Stimulated activated CD4-positive, alpha-beta T cell treated with anti-CD3 and anti-CD28 coated beads, TNF-alpha, amount 100 ng/mL, for 24 hours (primary cell): ENCODE data around the gene GP1BA.

Experiments used
- DNase-seq, 3 experiments: peaks; one replicate each; pipeline ENCODE4 v3.0.0-alpha.2; 2020; ENCODE audit warnings: low read depth in 3 of 3

GP1BA gene

DNA sequence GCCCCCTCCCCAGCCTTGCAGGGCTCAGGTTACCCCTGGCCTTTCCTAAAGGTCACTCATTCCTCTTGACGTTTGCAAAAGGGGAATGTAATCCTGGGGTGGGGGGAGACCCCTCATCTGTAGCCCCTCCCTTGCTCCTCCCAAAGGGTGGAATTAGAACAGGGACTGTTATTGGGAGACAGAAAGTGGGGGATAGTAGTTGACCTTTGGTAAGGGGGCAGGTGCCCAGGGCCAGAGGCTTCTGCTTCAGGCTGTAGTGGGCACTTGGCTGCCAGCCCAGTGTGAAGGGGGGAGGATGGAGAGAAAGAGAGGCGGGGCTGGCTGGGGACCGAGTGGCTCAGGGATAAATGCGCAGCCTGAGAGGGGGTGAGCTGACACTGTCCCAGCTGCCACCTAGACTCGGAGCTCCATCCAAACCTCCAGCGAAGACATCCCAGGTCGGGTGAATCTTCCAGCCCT, 18.7 kb downstream of the GP1BA start, which contains the start of gene ENO3:
TSS of gene ENO3 (plus strand) at position 374 of the 459 bp plus-strand sequence. CDS start 711 bp downstream, outside the sequence.
- no peak for DNase-seq

DNA sequence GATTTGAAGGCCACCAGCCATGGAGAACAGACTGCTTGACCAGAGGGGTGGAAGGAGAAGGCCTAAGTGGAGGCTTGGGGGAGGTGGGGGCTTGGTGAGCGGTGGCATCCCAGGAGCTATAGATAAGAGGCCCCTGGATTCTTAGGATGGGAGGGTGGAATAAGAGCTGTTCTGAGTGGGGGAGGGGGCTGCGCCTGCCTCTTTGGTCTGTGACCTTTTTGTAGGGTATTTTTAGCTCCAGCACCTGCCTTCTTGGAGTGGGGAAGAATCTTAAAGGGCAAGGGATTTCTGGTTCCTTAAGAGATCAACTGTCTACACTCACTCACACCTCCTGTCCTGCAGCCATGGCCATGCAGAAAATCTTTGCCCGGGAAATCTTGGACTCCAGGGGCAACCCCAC, 19.4 kb downstream of the GP1BA start:
- DNase-seq: no peak

DNA sequence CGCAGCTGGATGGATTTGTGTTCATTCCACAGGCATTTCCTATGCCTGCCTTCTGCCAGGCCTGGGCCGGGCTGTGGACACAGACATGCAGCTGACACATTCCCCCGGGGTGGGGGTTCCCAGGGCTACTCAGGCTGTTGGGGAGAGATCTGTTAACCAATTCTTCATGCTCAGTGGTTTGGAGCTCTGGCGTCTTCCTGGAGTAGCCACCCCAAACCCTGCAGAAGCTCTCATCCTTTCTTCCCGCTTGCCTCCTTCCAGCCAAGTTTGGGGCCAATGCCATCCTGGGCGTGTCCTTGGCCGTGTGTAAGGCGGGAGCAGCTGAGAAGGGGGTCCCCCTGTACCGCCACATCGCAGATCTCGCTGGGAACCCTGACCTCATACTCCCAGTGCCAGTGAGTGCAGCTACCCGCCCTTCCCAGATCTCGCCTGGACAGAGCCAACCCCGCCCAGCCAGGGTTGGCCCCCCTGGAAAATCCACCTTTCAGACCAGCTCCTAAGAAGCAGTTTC, 21.4 kb downstream of the GP1BA start:
- no peak for DNase-seq

DNA sequence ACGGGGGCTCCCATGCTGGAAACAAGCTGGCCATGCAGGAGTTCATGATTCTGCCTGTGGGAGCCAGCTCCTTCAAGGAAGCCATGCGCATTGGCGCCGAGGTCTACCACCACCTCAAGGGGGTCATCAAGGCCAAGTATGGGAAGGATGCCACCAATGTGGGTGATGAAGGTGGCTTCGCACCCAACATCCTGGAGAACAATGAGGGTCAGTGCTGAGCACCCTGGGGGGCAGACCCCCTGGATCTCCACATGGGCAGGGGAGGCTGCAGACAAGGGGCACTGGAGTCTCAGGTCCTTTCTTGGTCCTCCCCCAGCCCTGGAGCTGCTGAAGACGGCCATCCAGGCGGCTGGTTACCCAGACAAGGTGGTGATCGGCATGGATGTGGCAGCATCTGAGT, 23.0 kb downstream of the GP1BA start:
- DNase-seq: no peak

DNA sequence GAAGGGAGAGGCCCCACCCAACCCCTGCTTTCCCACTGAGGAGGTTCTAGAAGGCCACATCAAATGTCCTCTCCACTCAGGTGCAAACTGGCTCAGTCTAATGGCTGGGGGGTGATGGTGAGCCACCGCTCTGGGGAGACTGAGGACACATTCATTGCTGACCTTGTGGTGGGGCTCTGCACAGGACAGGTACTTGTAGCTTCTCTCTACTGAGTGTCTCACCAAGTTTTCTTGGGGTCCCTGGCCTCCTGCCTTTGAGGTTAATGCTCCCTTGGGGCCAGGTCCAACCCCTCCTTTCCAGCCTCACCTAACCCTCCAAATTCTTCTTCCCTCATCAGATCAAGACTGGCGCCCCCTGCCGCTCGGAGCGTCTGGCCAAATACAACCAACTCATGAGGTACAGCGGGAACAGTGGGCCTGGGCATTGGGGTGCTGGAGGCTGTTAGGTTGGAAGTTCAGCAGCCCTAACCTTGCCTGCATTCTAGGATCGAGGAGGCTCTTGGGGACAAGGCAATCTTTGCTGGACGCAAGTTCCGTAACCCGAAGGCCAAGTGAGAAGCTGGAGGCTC, 24.5 kb downstream of the GP1BA start:
- DNase-seq: peak in 1 of 3 experiments; percentile 59

DNA sequence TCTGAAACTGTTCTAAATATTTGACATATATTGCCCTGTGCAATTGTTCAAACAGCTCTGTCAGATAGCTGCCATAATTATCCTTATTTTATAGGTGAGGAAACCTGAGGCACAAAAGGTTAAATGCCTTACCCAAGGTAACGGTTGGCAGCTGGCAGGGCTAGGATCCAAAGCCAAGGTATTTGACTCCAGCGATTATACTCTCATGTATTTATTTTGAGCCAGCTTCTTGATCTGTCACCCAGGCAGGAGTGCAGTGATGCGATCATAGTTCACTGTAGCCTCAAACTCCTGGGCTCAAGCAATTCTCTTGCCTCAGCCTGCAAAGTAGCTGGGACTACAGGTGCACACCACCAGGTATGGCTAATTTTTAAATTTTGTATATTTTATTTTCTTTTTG, 26.0 kb downstream of the GP1BA start:
- DNase-seq: no peak

DNA sequence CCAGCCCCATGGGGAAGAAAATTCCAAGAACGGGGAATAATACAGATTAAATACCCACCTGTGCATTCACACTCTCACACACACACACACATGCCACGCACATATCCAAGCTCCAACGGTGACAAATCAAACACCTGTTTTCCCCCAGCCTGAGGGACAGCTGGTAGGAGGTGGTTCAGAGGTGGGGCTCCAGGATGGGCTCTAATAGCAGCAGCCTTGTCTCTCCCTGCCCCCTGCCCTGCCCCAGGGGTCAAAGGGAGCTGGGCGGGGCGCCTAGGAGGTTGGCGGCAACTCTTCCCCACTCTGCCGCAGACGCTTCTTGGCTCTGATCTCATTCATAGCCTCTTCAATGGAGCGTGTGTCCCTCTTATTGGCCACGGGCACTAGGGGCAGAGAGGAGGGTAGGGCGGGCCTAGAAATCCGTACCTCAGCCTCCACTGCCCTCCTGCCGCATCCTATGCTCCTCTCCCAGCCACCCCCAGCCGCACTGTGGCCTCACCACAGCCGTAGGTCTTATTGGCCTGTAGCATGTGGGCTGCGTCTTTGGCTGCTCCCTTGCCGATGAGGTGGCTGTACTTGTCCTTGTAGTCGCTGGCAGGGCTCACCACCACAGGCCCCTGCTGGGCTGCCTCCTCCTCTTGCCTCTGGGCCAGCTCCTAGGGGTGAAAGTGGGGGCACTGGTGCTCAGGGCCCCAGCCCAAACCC, 27.3 kb downstream of the GP1BA start:
- DNase-seq: no peak

DNA sequence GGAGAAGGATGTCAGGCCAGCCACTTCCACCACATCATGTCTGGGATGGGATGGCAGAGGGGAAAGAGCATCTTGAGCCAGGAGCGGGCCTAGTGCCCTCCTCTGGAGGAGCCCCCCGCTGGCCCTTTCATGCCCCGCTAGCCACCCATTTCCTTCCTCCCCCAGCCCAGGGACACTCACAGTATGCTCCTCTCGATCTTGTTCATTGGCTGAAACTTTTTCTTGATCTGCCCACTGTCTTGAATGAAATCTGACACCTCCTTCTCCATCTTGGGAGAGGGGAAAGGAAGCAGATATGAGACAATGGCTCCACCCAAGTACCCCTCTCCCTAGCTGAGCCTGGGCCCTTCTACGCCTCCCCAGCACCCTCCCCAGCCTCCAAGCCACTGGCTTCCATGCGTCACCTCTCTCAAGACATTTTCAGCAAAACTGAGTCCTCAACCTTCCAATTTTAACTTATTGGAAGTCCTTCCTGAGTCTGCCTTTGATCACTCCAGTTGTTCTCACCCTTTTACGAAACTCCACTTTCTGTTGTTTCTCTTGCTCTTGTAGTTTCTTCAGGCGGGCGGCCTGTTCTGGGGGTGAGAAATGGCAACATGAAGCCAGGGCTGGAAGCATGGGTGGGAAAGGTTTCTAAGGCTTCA, 28.3 kb downstream of the GP1BA start:
- no peak for DNase-seq

DNA sequence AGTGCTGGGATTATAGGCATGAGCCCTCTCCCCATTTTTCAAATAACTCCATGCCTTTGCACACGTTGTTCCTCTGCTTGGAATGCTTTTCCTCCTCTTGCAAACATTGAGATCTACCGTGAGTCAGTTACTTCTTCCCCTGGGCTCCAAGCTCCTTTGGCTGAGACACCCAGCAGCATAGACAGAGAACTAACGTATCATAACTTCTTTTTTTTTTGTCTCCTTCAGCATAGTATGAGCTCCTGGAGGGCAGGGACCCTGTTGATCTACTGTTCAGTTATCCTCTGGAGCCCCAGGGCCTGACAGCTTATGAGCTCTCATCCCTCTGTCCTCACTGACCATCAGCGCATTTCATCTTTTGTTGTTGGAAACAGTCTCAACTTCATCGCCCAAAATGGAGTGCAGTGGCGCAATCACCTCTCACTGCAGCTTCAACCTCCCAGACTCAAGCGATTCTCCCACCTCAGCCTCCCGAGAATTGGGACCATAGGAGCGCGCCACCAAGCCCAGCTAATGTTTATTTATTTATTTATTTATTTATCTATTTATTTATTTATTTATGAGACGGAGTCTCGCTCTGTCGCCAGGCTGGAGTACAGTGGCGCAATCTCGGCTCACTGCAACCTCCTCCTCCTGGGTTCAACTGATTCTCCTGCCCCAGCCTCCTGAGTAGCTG, 33.4 kb downstream of the GP1BA start:
- DNase-seq: no peak

DNA sequence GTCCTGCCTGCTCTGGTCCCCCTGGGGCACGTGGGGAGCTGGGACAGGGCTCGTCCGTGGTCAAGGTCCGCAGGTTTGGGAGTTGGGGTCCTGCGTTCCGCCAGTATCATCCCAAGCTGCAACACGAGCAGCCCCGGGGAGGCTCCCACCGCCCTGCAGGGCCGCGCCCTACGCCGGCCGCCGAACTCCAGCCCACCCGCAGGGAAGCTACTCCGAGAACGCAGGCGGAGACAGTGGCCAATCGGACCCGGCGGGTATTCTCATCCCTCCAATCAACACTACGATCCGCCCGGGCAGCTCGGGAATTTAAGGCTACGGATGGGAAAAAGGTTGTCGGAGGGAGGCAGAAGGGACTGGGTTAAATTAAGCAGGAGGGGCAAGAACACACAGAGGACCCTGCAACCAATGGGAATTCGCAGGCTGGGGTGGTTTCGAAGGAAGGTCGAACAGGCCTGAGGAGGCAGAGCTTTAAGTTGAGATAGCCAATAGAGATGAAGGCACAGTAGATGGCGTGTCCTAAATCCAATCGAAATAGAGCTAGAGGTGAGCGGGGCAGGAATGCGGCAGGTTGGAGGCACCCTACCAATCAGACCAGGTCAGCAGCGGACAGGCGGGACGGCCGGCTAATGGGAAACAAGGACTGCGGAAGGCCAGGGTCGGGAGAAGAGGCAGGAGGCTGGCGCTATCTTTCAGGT, 34.9 kb downstream of the GP1BA start:
- peak; percentile 85 to 95 (median 92) for DNase-seq

DNA sequence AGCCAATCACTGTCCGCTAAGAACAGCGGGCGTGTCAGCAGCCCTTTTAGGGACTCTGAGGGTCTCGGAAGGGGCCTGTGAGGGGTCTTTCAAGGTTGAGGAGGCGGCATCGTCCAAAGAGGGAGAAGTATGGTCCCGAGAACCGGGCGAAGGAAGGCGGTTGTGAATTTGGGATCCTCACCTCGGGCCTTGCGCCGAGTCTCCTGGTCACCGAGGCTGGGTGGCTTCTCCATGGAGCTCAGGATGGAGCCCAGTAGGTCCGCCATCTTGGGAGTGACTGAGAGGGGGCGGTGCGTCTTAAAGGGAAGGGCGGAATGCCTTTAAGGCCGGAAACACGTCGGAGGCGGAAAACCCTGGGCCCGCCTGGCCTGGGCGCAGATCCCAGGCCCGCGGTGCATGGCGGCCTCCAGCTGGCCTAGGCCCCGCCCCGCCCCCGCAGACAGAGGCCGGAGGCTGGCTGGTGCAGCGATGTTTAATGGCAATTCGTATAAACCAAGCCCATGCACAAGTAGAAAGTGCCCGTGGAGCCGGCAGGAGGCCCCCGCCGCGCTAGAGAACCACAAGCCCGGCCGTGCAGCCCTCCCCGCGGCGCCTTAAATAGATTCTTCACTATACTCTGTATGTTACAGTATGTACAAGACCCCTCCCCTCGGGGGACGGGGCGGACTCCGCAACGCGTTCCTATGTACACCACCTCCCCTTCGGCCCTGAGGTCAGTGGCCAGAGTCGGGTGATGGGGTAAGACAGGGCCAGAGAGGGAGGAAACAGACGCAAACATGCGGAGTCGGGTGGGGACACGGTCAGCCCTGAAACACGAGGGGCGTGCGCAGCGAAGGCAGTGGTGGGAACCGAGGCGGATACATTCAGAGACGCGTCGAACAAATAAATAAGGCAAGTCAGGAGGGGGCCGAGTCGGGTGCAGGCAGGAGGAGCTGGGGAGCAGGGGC, 35.7 kb downstream of the GP1BA start, which contains the start of gene SPAG7:
TSS of gene SPAG7 (minus strand) at position 279 of the 947 bp plus-strand sequence. CDS start at position 266, 13 bp downstream.
- DNase-seq: peak; percentile 85 to 92 (median 89)

DNA sequence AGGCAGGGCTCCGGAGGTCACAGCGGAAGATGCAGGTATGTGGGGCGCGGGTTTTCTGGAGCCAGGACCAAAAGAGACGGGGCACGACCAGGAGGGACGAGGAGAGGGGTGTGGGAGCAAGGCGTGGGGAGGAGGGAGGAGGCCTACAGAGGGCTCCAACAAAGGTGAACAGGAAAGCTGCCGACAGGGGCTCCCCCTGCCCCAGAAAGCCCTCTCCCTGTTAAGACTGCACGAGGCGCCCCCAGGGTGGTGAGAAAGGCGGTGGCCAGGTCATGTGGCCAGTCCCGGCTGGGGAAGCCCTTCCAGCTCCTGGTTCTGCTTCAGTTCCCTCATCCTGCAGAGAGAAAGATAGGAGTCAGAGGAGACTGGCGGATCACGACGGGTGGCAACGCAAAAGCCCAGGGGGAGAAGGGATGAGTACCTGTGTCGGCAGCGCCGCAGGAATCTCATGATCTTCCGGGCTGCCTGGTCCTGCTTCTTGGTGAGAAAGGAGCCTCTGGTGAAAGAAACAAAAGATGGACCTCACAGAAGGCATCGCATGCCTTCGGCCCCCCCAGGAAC, 36.5 kb downstream of the GP1BA start:
- peak in 1 of 3 experiments; percentile 35 for DNase-seq

DNA sequence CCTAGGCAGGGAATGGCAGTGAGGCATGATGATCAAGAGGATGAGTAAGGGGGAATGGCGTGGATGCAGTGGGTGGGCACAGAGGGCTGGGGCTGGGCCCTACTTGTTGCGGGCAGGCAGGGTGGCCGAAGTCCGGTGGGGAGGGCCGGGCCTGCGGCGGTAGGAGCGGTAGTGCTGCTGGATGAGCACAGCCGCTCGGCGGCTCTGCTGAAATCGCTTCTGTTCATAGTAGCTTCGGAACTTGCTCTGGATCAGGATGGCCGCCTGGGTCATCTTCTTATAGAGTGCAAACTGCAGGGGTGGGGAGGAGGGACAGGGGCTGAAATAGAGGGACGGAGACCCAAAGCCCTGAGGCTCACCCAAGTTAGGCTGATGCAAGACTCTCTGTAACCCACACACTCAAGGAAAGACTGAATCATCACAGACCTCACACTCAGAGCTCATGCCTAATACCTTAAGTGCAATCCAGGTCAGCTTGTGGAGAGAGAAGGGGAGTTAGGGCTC, 37.0 kb downstream of the GP1BA start:
- DNase-seq: peak in 1 of 3 experiments; percentile 42

DNA sequence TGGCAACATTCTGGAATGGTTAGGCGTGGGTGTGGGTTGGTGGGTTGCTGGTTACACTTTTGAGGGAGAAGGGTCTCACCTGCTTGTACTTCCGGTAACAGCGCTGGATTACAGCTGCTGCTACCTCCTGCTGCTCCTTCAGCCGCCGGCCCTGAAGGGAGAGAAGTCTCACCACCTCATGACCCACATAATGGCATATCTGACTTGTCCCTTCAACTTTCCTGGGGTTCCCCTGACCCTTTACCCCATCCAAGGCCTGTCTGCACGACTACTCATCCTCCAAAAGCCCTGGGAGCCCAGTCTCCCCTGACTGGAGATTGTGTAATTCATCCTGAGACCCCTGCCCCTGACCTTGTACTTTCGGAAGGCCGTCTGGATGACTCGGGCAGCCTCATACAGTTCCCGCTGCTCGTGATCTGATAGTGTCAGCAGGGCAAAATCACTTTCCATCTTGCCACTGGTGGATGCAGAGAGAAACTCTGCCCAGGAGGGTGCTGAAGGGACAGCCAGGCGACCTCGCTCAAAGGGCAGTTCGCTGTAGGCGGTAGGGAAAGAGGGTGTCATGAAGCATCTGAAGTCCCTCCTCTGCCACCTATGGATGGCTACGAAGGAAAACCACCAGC, 37.6 kb downstream of the GP1BA start:
- peak in 1 of 3 experiments; percentile 40 for DNase-seq

DNA sequence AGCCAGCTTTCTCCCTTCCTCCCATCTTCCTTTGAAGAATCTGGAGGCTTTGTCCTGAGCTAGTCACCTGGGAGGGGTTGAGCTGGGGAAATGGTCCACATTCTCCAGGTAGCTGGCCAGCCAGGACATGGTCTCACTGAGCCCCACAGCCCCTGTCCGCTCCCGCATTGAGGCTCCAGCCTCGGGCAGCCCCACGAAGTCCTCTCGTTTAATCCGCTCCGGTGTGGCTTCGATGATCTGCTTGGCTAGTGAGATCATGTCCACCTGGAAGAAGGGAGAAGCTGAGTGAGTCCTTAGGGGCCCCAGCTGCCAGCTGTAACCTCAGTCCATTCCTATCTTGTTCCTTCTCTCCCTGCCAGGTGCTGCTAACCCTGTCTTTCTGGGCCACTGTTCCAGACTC, 38.2 kb downstream of the GP1BA start:
- DNase-seq: no peak

DNA sequence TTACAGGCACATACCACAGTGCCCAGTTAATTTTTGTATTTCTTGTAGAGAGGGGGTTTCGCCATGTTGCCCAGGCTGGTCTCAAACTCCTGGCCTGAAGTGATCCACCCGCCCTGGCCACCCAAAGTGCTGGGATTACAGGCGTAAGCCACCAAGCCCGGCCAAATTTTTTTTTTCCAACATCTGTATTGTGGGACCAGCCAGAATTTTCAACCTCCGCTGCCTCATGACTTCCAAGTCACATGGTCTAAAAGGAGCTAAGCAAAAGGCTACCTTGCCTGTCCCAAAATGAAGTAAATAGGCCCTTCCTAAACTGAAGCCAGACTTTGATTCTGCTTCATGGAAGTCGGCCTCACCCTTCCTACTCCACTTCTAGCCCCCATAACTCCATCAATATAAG, 39.7 kb downstream of the GP1BA start:
- DNase-seq: no peak

DNA sequence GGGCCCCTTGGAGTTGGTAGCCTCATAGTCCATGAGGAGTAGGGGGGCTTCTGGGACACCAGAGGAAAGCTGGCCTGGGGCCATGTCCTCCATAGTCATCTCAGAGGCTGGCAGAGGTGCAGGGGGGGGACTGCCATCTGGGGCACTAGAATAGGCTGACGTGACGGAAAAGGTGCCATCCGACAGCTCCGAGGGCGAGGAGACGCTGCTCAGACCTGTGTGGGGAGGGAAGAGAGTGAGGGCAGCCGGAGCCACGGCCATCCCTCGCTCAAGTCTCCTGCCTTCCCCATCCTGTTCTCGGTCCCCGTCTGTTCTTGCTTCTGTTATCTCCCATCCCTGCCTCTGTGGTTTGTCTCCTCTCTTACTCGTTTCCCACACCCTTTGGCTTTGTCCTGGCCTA, 40.2 kb downstream of the GP1BA start:
- no peak for DNase-seq

DNA sequence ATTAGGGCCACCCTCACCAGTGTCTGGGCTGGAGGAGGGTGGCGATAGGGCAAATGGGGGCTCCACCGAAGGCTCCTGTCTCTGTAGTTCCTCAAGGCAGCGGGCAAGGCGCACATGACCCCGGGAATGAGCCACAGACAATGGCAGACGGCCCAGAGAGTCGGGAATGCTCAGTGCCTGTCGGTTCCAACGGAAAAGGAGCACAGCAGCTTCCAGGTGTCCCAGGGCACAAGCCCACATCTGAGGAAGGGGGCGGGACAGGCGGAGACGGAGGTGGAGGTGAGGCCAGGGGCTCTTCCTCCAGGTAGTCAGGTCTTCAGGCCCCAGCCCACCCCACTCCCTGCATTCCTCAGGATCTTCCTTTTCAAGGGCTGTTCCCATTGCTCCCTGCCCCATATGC, 40.7 kb downstream of the GP1BA start:
- DNase-seq: no peak
